GM21786 (cell line): ENCODE results near the gene MYO5C.

ENCODE experiments used
- ATAC-seq: cut with Tn5 transposase; IDR thresholded peaks from one replicate; pipeline ENCODE4 v1.9.1; 2021; ENCODE audit not compliant: unreplicated experiment

The MYO5C gene

GRCh38 chr15:52150871-52151270, 144.7 kb downstream of the MYO5C start:
- no peak for ATAC-seq

GRCh38 chr15:52150043-52150825, 145.4 kb downstream of the MYO5C start:
- ATAC-seq: no peak

- ATAC-seq: no peak
Measured at GRCh38 chr15:52148403-52148802, 147.2 kb downstream of the MYO5C start.

- no peak for ATAC-seq
Measured at GRCh38 chr15:52146776-52147175, 148.8 kb downstream of the MYO5C start.

- ATAC-seq: no peak
Measured at GRCh38 chr15:52146261-52146660, 149.3 kb downstream of the MYO5C start.

- ATAC-seq: no peak
Measured at GRCh38 chr15:52144656-52145178, 150.9 kb downstream of the MYO5C start.

GRCh38 chr15:52143873-52144272, 151.7 kb downstream of the MYO5C start:
- no peak for ATAC-seq
